Lower leg skin (tissue), 4 donors: ENCODE measurements around the gene LSM14B. TPM values are rescaled to one million over a fixed set of nuclear protein-coding genes. Genes with fewer than 3 reads are reported as not detected.

Experiments
- DNase-seq, 2 donors: peaks; one replicate each; pipeline ENCODE4 v3.0.0-alpha.2; 2019; ENCODE audit warnings: low spot score in 2 of 2
- H3K4me3 ChIP-seq: fragments of 200-600 bp; sonication (generic); 2 replicates; pipeline ENCODE4 v1.5.1; 2017; ENCODE audit warnings: mild to moderate bottlenecking, low read depth; ENCODE audit not compliant: poor library complexity, severe bottlenecking
- CTCF ChIP-seq, 3 donors: fragments of 450-650 bp; IDR thresholded peaks; one replicate each; pipeline ENCODE4 v1.5.1; 2016; ENCODE audit warnings: antibody characterized with exemption in 3 of 3, mild to moderate bottlenecking in 3 of 3, moderate library complexity in 2 of 3
- POLR2A ChIP-seq, 2 donors: fragments of 450-650 bp; IDR thresholded peaks; one replicate each; pipeline ENCODE4 v1.6.1; 2016 to 2017; ENCODE audit warnings: antibody characterized with exemption in 2 of 2, mild to moderate bottlenecking in 1 of 2, moderate library complexity in 1 of 2
- WGBS, 2 donors: methylation state at CpG; one replicate each; pipeline ENCODE4 v1.1.5; 2018; 5-methylcytosine and 5-hydroxymethylcytosine counted together
- intact Hi-C: fragments of 100-400 bp; cut with DNase I; formaldehyde crosslinking; loops from one replicate; pipeline ENCODE4 v1.15.0; 2023; ENCODE audit warnings: low total_unique reads
- total RNA-seq, 4 donors: library from RNA; depleted of rRNA; stranded (reverse); fragments of >200 nt; gene quantifications; one replicate each; pipeline ENCODE4 v1.1.0, GENCODE V29; 2016

LSM14B gene
- total RNA-seq, 4 donors from 2014 or later: 44.9 to 60.3 (median 49.9) TPM

GRCh38 chr20:62085206-62085605 lies 37.1 kb upstream of the LSM14B start:
- TF ChIP-seq CTCF (IDR thresholded peaks at IDR 0.05): no peak
- DNase-seq: no peak
- 73 to 82% methylated on average over 9 of the region's 9 CpGs for WGBS, 2 donors
- intact Hi-C loops: no loop called here
- H3K4me3 ChIP-seq: no peak overlapping the region

- TF ChIP-seq POLR2A (IDR thresholded peaks at IDR 0.05) (no peak), CTCF (IDR thresholded peaks at IDR 0.05) (no peak)
- DNase-seq: no peak
- H3K4me3 ChIP-seq: no peak overlapping the region
- WGBS, 2 donors: 35 to 38% methylated on average over 11 of the region's 11 CpGs
- intact Hi-C loops: no loop called here
Measured at GRCh38 chr20:62087227-62087626, 35.0 kb upstream of the LSM14B start.

- DNase-seq: no peak
- no peak for TF ChIP-seq POLR2A (IDR thresholded peaks at IDR 0.05)
- no peak for TF ChIP-seq CTCF (IDR thresholded peaks at IDR 0.05)
- 90 to 91% methylated on average over 17 of the region's 17 CpGs for WGBS, 2 donors
- H3K4me3 ChIP-seq: no peak overlapping the region
- intact Hi-C loops: no loop called here
Measured at GRCh38 chr20:62087632-62088031, 34.6 kb upstream of the LSM14B start.

- no peak for DNase-seq
- TF ChIP-seq POLR2A (IDR thresholded peaks at IDR 0.05) (no peak), CTCF (IDR thresholded peaks at IDR 0.05) (no peak)
- H3K4me3 ChIP-seq: no peak overlapping the region
- WGBS, 2 donors: 59% methylated on average over 15 of the region's 15 CpGs
- intact Hi-C loops: no loop called here
Measured at GRCh38 chr20:62088258-62089127, 33.8 kb upstream of the LSM14B start.

- TF ChIP-seq CTCF (IDR thresholded peaks at IDR 0.05) (no peak), POLR2A (IDR thresholded peaks at IDR 0.05) (no peak)
- WGBS, 2 donors: 41 to 50% methylated on average over 3 of the region's 3 CpGs
- intact Hi-C loops: no loop called here
Measured at GRCh38 chr20:62089393-62089792, 32.9 kb upstream of the LSM14B start.

More at GRCh38 chr20:62089393-62089792, 32.9 kb upstream of the LSM14B start:
- no peak for DNase-seq
- no peak overlapping the region for H3K4me3 ChIP-seq
